SK-N-SH (cell line): ENCODE data around the gene ZNF609. TPM values are rescaled to one million over a fixed set of nuclear protein-coding genes. Genes with fewer than 3 reads are reported as not detected.

Experiments used
- CTCF ChIA-PET: fragments of 300-600, 350-600 bp; formaldehyde crosslinking; extraction: SDS; loops from one replicate; lab custom pipeline; 2021; lab: Yijun Ruan, JAX
- POLR2A ChIA-PET: fragments of 350-600 bp; sonication (Branson Sonifier 250); formaldehyde crosslinking; extraction: SDS; loops from one replicate; lab custom pipeline; 2020; ENCODE audit warnings: antibody characterized with exemption, inconsistent platforms; lab: Yijun Ruan, JAX
- DNase-seq: peaks from one replicate; pipeline ENCODE4 v3.0.0; 2012
- H2AFZ ChIP-seq: fragments of 200-600 bp; sonication (generic); 2 replicates; pipeline ENCODE4 v1.8.1; 2016; ENCODE audit warnings: antibody characterized with exemption, mild to moderate bottlenecking, low read depth
- H3F3A ChIP-seq: fragments of 200-600 bp; sonication (generic); replicated peaks from 2 replicates; pipeline ENCODE3; 2016; ENCODE audit warnings: antibody characterized with exemption, mild to moderate bottlenecking; ENCODE audit not compliant: insufficient read depth
- H3K27ac ChIP-seq, 2 experiments: fragments of 200-500 bp in 1 of 2; fragments of 200-600 bp in 1 of 2; sonication (Bioruptor generic) in 1 of 2; sonication (generic), shearing (Covaris generic) in 1 of 2; 2 replicates each; pipeline versions ENCODE4 v1.5.1 to v1.6.1; 2014 to 2016; ENCODE audit warnings: low read depth in 2 of 2, inconsistent platforms in 1 of 2, low read length in 1 of 2, mild to moderate bottlenecking in 1 of 2, mixed read lengths in 1 of 2
- H3K27me3 ChIP-seq: fragments of 200-600 bp; sonication (generic), shearing (Covaris generic); 2 replicates; pipeline ENCODE4 v1.6.1; 2016; ENCODE audit warnings: mixed run types; ENCODE audit not compliant: insufficient read depth
- H3K36me3 ChIP-seq, 2 experiments: fragments of 200-500 bp in 1 of 2; fragments of 200-600 bp in 1 of 2; sonication (Bioruptor generic) in 1 of 2; sonication (generic) in 1 of 2; replicated peaks in 1 of 2; 2 replicates each; pipeline versions ENCODE3 to v1.5.1; 2014 to 2016; ENCODE audit warnings: low read length in 1 of 2, mild to moderate bottlenecking in 1 of 2; ENCODE audit not compliant: insufficient read depth in 2 of 2, control insufficient read depth in 1 of 2
- H3K4me1 ChIP-seq, 2 experiments: fragments of 200-500 bp in 1 of 2; fragments of 200-600 bp in 1 of 2; sonication (Bioruptor generic) in 1 of 2; sonication (generic), shearing (Covaris generic) in 1 of 2; 2 replicates each; pipeline versions ENCODE4 v1.5.1 to v1.6.1; 2014 to 2016; ENCODE audit warnings: low read depth in 1 of 2, low read length in 1 of 2, mixed run types in 1 of 2; ENCODE audit not compliant: insufficient read depth in 2 of 2, control insufficient read depth in 1 of 2
- H3K4me2 ChIP-seq: fragments of 200-600 bp; sonication (generic), shearing (Covaris generic); 2 replicates; pipeline ENCODE4 v1.6.1; 2017; ENCODE audit warnings: mixed run types
- H3K4me3 ChIP-seq, 2 experiments: fragments of 200-500 bp in 1 of 2; fragments of 200-600 bp in 1 of 2; sonication (Bioruptor generic) in 1 of 2; sonication (generic), shearing (Covaris generic) in 1 of 2; 2 replicates each; pipeline versions ENCODE4 v1.5.1 to v1.8.1; 2014 to 2016; ENCODE audit warnings: low read depth in 2 of 2, inconsistent platforms in 1 of 2, low read length in 1 of 2, mild to moderate bottlenecking in 1 of 2, mixed read lengths in 1 of 2, moderate library complexity in 1 of 2
- H3K79me2 ChIP-seq: fragments of 200-600 bp; sonication (generic); 2 replicates; pipeline ENCODE4 v1.8.1; 2017; ENCODE audit warnings: mild to moderate bottlenecking; ENCODE audit not compliant: insufficient read depth
- H3K9ac ChIP-seq: fragments of 200-600 bp; sonication (generic); 2 replicates; pipeline ENCODE4 v1.6.1; 2017; ENCODE audit warnings: mixed run types
- H3K9me2 ChIP-seq: fragments of 200-600 bp; sonication (generic); 2 replicates; pipeline ENCODE4 v1.6.1; 2017; ENCODE audit warnings: mixed run types
- H3K9me3 ChIP-seq: fragments of 200-600 bp; sonication (generic); 2 replicates; pipeline ENCODE4 v1.6.1; 2017; ENCODE audit warnings: mixed run types, mild to moderate bottlenecking, moderate library complexity
- H4K20me1 ChIP-seq: fragments of 200-600 bp; sonication (generic); 2 replicates; pipeline ENCODE4 v1.6.1; 2017; ENCODE audit warnings: mild to moderate bottlenecking, mixed run types; ENCODE audit not compliant: insufficient read depth
- CHD2 ChIP-seq: fragments of 150-350 bp; IDR thresholded peaks from 2 replicates; pipeline ENCODE4 v1.6.1; 2018; ENCODE audit warnings: low read length; ENCODE audit not compliant: partially characterized antibody
- CTCF ChIP-seq: fragments of 200-600 bp; sonication (generic); IDR thresholded peaks from 2 replicates; pipeline ENCODE4 v1.6.1; 2017; ENCODE audit warnings: antibody characterized with exemption, mild to moderate bottlenecking, moderate library complexity
- EZH2phosphoT487 ChIP-seq: fragments of 200-600 bp; sonication (generic); IDR thresholded peaks from 2 replicates; pipeline ENCODE4 v1.6.1; 2017; ENCODE audit warnings: low read depth, mixed run types, mild to moderate bottlenecking, antibody characterized with exemption, moderate library complexity, borderline replicate concordance
- FOXJ3 ChIP-seq: sonication (generic); formaldehyde crosslinking; IDR thresholded peaks from 2 replicates; pipeline ENCODE4 v1.5.1; 2020; ENCODE audit warnings: mild to moderate bottlenecking, missing genetic modification reagents
- GABPA ChIP-seq: IDR thresholded peaks from 2 replicates; pipeline ENCODE4 v1.4.0; 2012; ENCODE audit warnings: low read depth, mild to moderate bottlenecking
- JUND ChIP-seq: IDR thresholded peaks from 2 replicates; pipeline ENCODE4 v1.4.0; 2012
- MEF2A ChIP-seq: IDR thresholded peaks from 2 replicates; pipeline ENCODE4 v1.4.0; 2012; ENCODE audit warnings: low read depth, borderline replicate concordance
- MXI1 ChIP-seq: IDR thresholded peaks from 2 replicates; pipeline ENCODE4 v1.6.1; 2012; ENCODE audit warnings: mild to moderate bottlenecking, low read depth, low read length, improper control_type of control experiment
- RFX5 ChIP-seq: IDR thresholded peaks from 2 replicates; pipeline ENCODE4 v1.6.1; 2012; ENCODE audit warnings: mild to moderate bottlenecking, improper control_type of control experiment, low read length
- SIN3A ChIP-seq: IDR thresholded peaks from 2 replicates; pipeline ENCODE4 v1.6.1; 2012; ENCODE audit warnings: low read depth, mild to moderate bottlenecking, low read length, moderate library complexity, borderline replicate concordance
- TCF12 ChIP-seq: IDR thresholded peaks from 2 replicates; pipeline ENCODE4 v1.4.0; 2012
- TEAD4 ChIP-seq: IDR thresholded peaks from 2 replicates; pipeline ENCODE4 v1.4.0; 2012; ENCODE audit warnings: mild to moderate bottlenecking, borderline replicate concordance; ENCODE audit not compliant: insufficient read depth
- USF2 ChIP-seq: fragments of 150-350 bp; IDR thresholded peaks from 2 replicates; pipeline ENCODE4 v1.6.1; 2017; ENCODE audit warnings: antibody characterized with exemption, low read length, low read depth, borderline replicate concordance
- ZBTB33 ChIP-seq: IDR thresholded peaks from 2 replicates; pipeline ENCODE4 v1.4.0; 2012; ENCODE audit warnings: low read depth, borderline replicate concordance
- WGBS: methylation state at CpG from one replicate; pipeline ENCODE4 v1.1.6; 2017; ENCODE audit warnings: low lambda C conversion rate; 5-methylcytosine and 5-hydroxymethylcytosine counted together
- polyA plus RNA-seq, 3 experiments: library from polyadenylated mRNA; depleted of rRNA; stranded (reverse); fragments of >200 nt; gene quantifications; 2 replicates each; pipeline ENCODE4 v1.2.3, GENCODE V29; 2012

The ZNF609 gene
- polyA plus RNA-seq, 1 of the 3 experiments (the other 2 are of a cell fraction), result 12.6 TPM

GRCh38 chr15:64690578-64691296, 230.4 kb downstream of the ZNF609 start:
- no peak for DNase-seq
- Histone ChIP-seq H4K20me1 (peaks cover 35% of the 10 kb centered on the region), H3K27ac (no peak overlapping the region; a peak in 1 of 4 replicates), H3K79me2 (peaks cover 44% of the 10 kb centered on the region), H3K4me1 (peaks cover 0 to 47% of the 10 kb centered on the region in 2 experiments; a peak in 2 of 4 replicates), H3K9me2 (no peaks in the 10 kb centered on the region), H3K4me2 (no peak overlapping the region), H3K4me3 (no peak overlapping the region), H2AFZ (no peak overlapping the region), H3K9ac (no peak overlapping the region), H3K9me3 (no peaks in the 10 kb centered on the region), H3K27me3 (no peaks in the 10 kb centered on the region), H3F3A (peaks cover 14% of the 10 kb centered on the region), H3K36me3 (peaks cover 61 to 62% of the 10 kb centered on the region in 2 experiments)
- ChIA-PET POLR2A (no interaction called here), CTCF (interaction anchor here (1.0 to 24.7 kb wide), 9 partner anchors 9 to 120 kb away, joined by 3 to 513 read pairs (median 6); no protein-coding TSS in a partner anchor)
- WGBS, result 94% methylated on average over 5 of the region's 6 CpGs
- no peak for TF ChIP-seq EZH2phosphoT487
- TF ChIP-seq CTCF, result peak; percentile 36

- WGBS, result 89% methylated on average over 9 of the region's 9 CpGs
- POLR2A ChIA-PET, result no interaction called here
- Histone ChIP-seq H3K27ac (peak overlapping the region in 1 of 2 experiments; percentile 47; a peak in 2 of 4 replicates), H3F3A (peaks cover 3% of the 10 kb centered on the region), H3K36me3 (peaks cover 52 to 54% of the 10 kb centered on the region in 2 experiments), H3K9me2 (no peaks in the 10 kb centered on the region), H3K9me3 (no peaks in the 10 kb centered on the region), H2AFZ (no peak overlapping the region), H3K27me3 (no peaks in the 10 kb centered on the region), H3K4me2 (no peak overlapping the region), H3K9ac (no peak overlapping the region), H4K20me1 (peaks cover 47% of the 10 kb centered on the region), H3K4me3 (no peak overlapping the region), H3K79me2 (peaks cover 57% of the 10 kb centered on the region), H3K4me1 (peaks cover 0 to 54% of the 10 kb centered on the region in 2 experiments; a peak in 2 of 4 replicates)
- DNase-seq, result no peak
- CTCF ChIA-PET, result interaction anchor here (0.8 to 24.7 kb wide), 6 partner anchors 10 to 119 kb away, joined by 3 to 513 read pairs (median 11); no protein-coding TSS in a partner anchor
- TF ChIP-seq FOXJ3 (CRISPR knock-in tag) (no peak), TEAD4 (no peak), JUND (no peak), CHD2 (no peak), GABPA (no peak), MEF2A (no peak), USF2 (no peak), MXI1 (no peak), CTCF (no peak), RFX5 (no peak), SIN3A (no peak), TCF12 (no peak), ZBTB33 (no peak)
These were observed 231.7 kb downstream of the ZNF609 start for GRCh38 chr15:64691896-64692565.
